ENCODE data around the gene COX7A2.

DNA sequence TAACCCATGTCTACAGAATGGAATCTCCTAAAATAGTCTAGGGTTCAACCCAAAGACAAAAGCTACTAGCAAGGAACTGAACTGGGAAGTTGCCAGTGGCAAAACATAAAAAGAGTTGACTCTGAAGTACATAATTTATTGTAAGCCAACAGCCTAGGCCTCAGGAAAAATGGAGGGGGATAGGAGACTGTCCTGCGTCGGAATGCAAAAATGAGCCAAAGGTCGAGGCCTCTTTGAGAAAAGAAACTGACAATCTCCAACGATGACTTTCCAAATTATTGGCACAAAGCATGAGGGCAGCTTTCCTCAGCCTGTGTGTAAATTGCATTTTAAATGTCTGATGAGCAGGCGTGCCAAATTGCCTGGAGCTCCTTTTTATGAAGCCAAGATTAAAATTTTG lies 39.9 kb downstream of the COX7A2 start:
- TF ChIP-seq CTCF (IDR thresholded peaks at IDR 0.05) (no peak), POLR2A (IDR thresholded peaks at IDR 0.05) (no peak)

Data from uterus (tissue), 2 donors.